ENCODE measurements around the gene ADIRF. TPM values are rescaled to one million over a fixed set of nuclear protein-coding genes. Genes with fewer than 3 reads are reported as not detected.

The ADIRF gene
- 0.17 TPM in 1 of 5 replicates, not detected in the others for total RNA-seq (2022; extraction: Qiagen RNA extraction; ENCODE audit: low read depth)

DNA sequence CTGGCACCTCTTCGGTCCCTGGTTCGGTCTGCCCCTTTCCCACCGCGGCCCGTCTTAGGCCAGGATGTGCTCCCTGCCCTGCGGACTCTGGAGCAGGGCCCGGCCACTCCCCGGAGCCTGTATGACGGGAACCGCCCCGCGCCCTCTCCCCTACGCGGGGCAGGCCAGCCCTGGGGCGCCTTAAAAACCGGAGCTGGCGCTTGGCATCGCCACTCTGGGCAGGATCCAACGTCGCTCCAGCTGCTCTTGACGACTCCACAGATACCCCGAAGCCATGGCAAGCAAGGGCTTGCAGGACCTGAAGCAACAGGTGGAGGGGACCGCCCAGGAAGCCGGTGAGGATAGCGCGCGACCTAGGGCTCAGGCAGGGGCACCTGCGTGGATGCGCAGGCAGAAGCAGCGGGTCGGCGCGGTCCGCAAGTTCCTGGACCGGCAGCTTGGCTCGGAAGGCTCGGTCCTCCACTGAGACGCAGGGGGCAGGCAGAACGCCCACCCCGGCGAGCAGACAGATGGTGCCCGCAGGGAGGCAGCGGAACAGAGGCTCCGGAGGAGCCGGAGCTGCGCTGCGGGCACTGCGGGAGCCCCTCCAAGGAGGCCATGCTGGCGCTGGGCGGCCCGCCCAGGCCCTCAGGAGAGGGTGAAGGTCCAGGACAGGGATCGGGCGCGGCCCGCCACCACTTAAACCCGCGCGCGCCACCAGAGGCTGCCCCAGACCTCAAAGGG, at the start of gene ADIRF:
Gene ADIRF (plus strand): TSS at position 212 of the 723 bp plus-strand sequence. CDS start 63 bp downstream, at position 275.

DNA sequence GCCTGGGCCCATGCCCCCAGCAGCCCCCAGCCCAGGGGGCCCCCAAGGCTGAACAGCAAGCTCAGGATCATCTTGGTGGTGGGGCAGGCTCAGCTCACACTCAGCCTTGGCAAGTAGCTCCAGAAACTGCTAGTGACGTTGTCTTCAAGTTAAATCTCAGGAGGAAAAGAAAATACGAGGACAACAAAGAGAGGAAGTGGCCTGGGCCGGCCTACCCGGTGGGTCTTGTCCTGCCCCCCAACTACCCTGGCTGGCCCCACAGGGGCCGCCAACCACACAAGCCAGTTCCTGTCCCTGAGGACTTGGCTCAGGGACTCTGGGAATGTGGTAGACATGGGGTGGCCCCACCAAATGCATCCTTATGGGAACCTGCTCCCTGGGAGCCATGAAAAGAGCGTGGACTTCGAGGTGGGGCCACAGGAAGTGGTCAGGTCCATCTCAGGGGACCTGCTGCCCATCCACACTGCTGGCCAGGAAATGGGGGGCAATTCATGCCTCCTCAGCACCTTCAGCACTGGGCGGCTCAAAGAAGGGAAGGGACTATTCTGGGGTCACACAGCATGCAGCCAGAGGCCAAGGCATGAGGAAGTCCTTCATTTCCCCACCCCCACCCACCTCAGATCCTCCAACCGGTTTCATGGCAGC, 10.7 kb upstream of the ADIRF start, which contains the start of gene MMRN2:
Gene MMRN2 (minus strand): TSS at position 145 of the 645 bp plus-strand sequence. CDS start 74 bp downstream, at position 71.

DNA sequence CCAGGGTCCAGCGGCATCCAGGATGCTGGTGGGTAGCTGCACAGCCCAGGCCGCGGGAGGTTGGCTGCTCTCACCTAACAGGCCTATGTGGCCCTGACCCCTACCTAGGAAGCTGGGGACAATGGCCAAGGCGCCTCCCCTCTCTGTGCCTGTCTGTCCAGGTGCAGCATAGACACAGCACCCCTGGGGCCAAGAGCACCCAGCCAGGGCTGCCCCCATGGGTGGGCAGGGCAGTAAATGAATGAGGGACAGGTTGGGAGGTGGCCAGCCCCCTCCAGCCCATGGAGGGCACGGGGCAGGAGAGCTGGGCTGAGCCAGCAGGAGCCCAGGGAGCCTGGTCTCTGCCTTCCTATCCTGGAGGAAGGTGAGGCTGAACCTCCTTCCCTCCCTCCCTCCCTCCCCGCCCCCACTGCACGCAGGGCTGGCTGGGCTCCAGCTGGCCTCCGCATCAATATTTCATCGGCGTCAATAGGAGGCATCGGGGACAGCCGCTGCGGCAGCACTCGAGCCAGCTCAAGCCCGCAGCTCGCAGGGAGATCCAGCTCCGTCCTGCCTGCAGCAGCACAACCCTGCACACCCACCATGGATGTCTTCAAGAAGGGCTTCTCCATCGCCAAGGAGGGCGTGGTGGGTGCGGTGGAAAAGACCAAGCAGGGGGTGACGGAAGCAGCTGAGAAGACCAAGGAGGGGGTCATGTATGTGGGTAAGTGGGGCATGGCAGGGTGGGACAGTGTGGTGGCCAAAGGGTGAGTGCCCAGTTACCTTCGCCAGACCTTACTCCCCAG, 10.0 kb upstream of the ADIRF start, which contains the start of gene SNCG:
Gene SNCG (plus strand): TSS at position 484 of the 785 bp plus-strand sequence. CDS start 99 bp downstream, at position 583.

DNA sequence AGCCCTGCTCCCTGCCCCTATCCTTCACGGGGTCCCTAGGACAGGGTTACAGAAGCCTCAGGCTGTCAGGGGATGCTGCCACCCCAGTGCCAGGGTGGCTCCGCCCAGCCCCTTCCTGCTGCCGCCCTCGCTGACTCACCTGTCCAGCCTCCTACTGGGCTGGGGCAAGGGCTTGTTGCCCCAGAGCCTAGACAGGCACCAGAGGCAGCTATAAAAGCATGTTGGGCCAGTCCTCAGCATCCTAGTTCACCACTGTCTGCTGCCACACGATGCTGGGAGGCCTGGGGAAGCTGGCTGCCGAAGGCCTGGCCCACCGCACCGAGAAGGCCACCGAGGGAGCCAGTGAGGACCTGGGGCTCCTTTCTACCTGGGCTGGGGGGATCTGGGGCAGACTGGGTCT, 51.8 kb downstream of the ADIRF start, which contains the start of gene FAM25A:
Gene FAM25A (plus strand): TSS at position 239 of the 400 bp plus-strand sequence. CDS start 31 bp downstream, at position 270.

Other genes with a start within 250 kb of the ADIRF start
- gene BMPR1A, start 211.9 kb upstream of the ADIRF start, total RNA-seq (2022; extraction: Qiagen RNA extraction; ENCODE audit: low read depth), result 24.1 to 29.5 TPM (median 28.8 TPM) in 5 replicates
- gene MMRN2, start 10.9 kb upstream of the ADIRF start, total RNA-seq (2022; extraction: Qiagen RNA extraction; ENCODE audit: low read depth), result 0.91 to 1.5 TPM (median 1.1 TPM) in 5 replicates
- gene SNCG, start 9.9 kb upstream of the ADIRF start, total RNA-seq (2022; extraction: Qiagen RNA extraction; ENCODE audit: low read depth), result 6.6 to 12.9 TPM (median 11.5 TPM) in 5 replicates
- not detected in 5 replicates for gene FAM25A, start 51.8 kb downstream of the ADIRF start, total RNA-seq (2022; extraction: Qiagen RNA extraction; ENCODE audit: low read depth)
- gene GLUD1, start 126.4 kb downstream of the ADIRF start, total RNA-seq (2022; extraction: Qiagen RNA extraction; ENCODE audit: low read depth), result 90.5 to 107 TPM (median 101 TPM) in 5 replicates
- 23.9 to 29.8 TPM (median 25.3 TPM) in 5 replicates for gene SHLD2, start 126.7 kb downstream of the ADIRF start, total RNA-seq (2022; extraction: Qiagen RNA extraction; ENCODE audit: low read depth)